ENCODE results near the gene CDH24. TPM values are rescaled to one million over a fixed set of nuclear protein-coding genes. Genes with fewer than 3 reads are reported as not detected.

CDH24 gene
- total and polyA plus RNA-seq, 9 of the 15 experiments (the other 6 are each of a cell fraction or from before 2014, with no cell fraction given), result 0.04 to 16.2 (median 4.9) TPM

DNA sequence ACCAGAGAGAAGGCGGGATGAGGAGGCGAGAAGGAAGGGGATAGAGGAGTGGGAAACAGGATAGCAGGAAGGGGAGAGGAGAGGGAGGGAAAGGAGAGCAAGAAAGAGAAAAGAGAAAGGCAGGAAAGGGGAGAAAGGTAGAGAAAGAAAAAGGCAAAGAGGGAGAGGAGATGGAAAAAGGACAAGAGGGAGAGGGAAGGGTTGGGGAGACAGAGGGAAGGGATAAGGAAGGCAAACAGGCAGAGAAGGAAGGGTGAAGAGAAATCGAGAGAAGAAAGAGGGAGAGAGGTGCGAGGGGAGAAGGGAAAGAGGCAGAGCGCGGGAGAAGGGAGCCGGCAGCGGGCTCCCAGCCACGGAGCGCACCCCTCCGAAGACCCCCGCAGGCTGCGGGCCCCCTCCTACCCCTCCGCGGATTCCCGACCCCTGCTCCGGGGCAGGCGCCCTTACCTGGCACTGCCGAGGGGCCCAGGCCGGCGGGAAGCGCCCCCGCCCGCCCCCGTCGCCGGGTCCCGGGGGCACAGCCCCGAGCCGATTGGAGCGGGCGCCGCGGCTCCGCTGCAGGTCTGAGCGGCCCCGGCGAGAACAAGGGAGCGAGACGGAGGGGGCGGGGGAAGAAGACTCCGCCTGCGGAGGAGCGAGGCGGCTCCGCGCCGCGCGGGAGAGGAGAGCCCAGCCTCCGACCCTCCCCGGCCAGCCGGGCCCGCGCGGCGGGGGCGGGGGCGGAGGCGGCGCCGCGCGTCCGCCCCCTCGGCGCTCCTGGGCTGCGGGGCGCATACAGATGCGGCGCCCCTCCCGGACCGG is at the start of gene CDH24 (continued):
- TF ChIP-seq EP400 (IDR thresholded peaks at IDR 0.05) (no peak), ZNF584 (CRISPR knock-in tag; IDR thresholded peaks at IDR 0.05; ENCODE audit: low read depth) (no peak), RAD21 (CRISPR knock-in tag; conservative IDR thresholded peaks at IDR 0.05 in 1 of 2, IDR thresholded peaks at IDR 0.05 in 1 of 2) (no peak), SMC3 (conservative IDR thresholded peaks at IDR 0.05; ENCODE audit: insufficient read depth, low read depth, low read length) (no peak), DMBX1 (CRISPR knock-in tag; IDR thresholded peaks at IDR 0.05; ENCODE audit: borderline replicate concordance) (no peak), ZBTB7A (IDR thresholded peaks at IDR 0.05; ENCODE audit: borderline replicate concordance, control insufficient read depth, low read depth, low read length) (peak; percentile 87), ZNF583 (CRISPR knock-in tag; IDR thresholded peaks at IDR 0.05) (no peak), SMAD4 (CRISPR knock-in tag; conservative IDR thresholded peaks at IDR 0.05) (no peak; the same call in none of the 2 replicates), SREBF2 (CRISPR knock-in tag; IDR thresholded peaks at IDR 0.05) (no peak), ZNF23 (CRISPR knock-in tag; IDR thresholded peaks at IDR 0.05) (no peak), CSDE1 (IDR thresholded peaks at IDR 0.05) (no peak), ELF2 (CRISPR knock-in tag; IDR thresholded peaks at IDR 0.05) (no peak), ZBTB1 (CRISPR knock-in tag; IDR thresholded peaks at IDR 0.05; ENCODE audit: borderline replicate concordance, low read depth) (no peak)
- TF ChIP-seq, protein P1, sequence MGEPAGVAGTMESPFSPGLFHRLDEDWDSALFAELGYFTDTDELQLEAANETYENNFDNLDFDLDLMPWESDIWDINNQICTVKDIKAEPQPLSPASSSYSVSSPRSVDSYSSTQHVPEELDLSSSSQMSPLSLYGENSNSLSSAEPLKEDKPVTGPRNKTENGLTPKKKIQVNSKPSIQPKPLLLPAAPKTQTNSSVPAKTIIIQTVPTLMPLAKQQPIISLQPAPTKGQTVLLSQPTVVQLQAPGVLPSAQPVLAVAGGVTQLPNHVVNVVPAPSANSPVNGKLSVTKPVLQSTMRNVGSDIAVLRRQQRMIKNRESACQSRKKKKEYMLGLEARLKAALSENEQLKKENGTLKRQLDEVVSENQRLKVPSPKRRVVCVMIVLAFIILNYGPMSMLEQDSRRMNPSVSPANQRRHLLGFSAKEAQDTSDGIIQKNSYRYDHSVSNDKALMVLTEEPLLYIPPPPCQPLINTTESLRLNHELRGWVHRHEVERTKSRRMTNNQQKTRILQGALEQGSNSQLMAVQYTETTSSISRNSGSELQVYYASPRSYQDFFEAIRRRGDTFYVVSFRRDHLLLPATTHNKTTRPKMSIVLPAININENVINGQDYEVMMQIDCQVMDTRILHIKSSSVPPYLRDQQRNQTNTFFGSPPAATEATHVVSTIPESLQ (CRISPR knock-in tag; IDR thresholded peaks at IDR 0.05), result no peak
- TF ChIP-seq, protein P2, sequence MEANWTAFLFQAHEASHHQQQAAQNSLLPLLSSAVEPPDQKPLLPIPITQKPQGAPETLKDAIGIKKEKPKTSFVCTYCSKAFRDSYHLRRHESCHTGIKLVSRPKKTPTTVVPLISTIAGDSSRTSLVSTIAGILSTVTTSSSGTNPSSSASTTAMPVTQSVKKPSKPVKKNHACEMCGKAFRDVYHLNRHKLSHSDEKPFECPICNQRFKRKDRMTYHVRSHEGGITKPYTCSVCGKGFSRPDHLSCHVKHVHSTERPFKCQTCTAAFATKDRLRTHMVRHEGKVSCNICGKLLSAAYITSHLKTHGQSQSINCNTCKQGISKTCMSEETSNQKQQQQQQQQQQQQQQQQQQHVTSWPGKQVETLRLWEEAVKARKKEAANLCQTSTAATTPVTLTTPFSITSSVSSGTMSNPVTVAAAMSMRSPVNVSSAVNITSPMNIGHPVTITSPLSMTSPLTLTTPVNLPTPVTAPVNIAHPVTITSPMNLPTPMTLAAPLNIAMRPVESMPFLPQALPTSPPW (CRISPR knock-in tag; IDR thresholded peaks at IDR 0.05), result peak; percentile 71
- TF ChIP-seq, protein P3, sequence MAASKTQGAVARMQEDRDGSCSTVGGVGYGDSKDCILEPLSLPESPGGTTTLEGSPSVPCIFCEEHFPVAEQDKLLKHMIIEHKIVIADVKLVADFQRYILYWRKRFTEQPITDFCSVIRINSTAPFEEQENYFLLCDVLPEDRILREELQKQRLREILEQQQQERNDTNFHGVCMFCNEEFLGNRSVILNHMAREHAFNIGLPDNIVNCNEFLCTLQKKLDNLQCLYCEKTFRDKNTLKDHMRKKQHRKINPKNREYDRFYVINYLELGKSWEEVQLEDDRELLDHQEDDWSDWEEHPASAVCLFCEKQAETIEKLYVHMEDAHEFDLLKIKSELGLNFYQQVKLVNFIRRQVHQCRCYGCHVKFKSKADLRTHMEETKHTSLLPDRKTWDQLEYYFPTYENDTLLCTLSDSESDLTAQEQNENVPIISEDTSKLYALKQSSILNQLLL (CRISPR knock-in tag; IDR thresholded peaks at IDR 0.05; ENCODE audit: borderline replicate concordance), result no peak
- TF ChIP-seq, protein P4, sequence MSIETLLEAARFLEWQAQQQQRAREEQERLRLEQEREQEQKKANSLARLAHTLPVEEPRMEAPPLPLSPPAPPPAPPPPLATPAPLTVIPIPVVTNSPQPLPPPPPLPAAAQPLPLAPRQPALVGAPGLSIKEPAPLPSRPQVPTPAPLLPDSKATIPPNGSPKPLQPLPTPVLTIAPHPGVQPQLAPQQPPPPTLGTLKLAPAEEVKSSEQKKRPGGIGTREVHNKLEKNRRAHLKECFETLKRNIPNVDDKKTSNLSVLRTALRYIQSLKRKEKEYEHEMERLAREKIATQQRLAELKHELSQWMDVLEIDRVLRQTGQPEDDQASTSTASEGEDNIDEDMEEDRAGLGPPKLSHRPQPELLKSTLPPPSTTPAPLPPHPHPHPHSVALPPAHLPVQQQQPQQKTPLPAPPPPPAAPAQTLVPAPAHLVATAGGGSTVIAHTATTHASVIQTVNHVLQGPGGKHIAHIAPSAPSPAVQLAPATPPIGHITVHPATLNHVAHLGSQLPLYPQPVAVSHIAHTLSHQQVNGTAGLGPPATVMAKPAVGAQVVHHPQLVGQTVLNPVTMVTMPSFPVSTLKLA (conservative IDR thresholded peaks at IDR 0.05), result no peak
- TF ChIP-seq, protein P5, sequence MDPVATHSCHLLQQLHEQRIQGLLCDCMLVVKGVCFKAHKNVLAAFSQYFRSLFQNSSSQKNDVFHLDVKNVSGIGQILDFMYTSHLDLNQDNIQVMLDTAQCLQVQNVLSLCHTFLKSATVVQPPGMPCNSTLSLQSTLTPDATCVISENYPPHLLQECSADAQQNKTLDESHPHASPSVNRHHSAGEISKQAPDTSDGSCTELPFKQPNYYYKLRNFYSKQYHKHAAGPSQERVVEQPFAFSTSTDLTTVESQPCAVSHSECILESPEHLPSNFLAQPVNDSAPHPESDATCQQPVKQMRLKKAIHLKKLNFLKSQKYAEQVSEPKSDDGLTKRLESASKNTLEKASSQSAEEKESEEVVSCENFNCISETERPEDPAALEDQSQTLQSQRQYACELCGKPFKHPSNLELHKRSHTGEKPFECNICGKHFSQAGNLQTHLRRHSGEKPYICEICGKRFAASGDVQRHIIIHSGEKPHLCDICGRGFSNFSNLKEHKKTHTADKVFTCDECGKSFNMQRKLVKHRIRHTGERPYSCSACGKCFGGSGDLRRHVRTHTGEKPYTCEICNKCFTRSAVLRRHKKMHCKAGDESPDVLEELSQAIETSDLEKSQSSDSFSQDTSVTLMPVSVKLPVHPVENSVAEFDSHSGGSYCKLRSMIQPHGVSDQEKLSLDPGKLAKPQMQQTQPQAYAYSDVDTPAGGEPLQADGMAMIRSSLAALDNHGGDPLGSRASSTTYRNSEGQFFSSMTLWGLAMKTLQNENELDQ (CRISPR knock-in tag; IDR thresholded peaks at IDR 0.05; ENCODE audit: borderline replicate concordance), result no peak
